Pancreas (tissue), 10 donors: ENCODE data around the gene SETD7. TPM values are rescaled to one million over a fixed set of nuclear protein-coding genes. Genes with fewer than 3 reads are reported as not detected.

ENCODE experiments used
- ATAC-seq, 4 donors: fragments of 200-7000 bp; cut with Tn5 transposase; one replicate each; pipeline versions ENCODE4 v1.8.0 to v1.9.1; 2020; ENCODE audit warnings: mild to moderate bottlenecking in 4 of 4, moderate library complexity in 4 of 4
- DNase-seq, 6 donors: peaks; one replicate each; pipeline ENCODE4 v3.0.0-alpha.2; 2020
- FAIRE-seq: peaks from 2 replicates; lab custom pipeline; 2012; peaks lifted over from hg19 to GRCh38; lab: Jason Lieb, UNC
- H3K27ac ChIP-seq, 4 donors: fragments of 200-600 bp; sonication (generic); 1 replicate in 3 of 4; 2 replicates in 1 of 4; pipeline versions ENCODE4 v1.5.0 to v1.8.0; 2020
- H3K27me3 ChIP-seq, 4 donors: fragments of 200-600 bp; one replicate each; pipeline ENCODE4 v1.8.0; 2021
- H3K36me3 ChIP-seq, 3 donors: fragments of 200-600 bp; sonication (generic) in 1 of 3; one replicate each; pipeline versions ENCODE4 v1.5.0 to v1.8.0; 2020 to 2021
- H3K4me1 ChIP-seq, 3 donors: fragments of 200-600 bp; one replicate each; pipeline ENCODE4 v1.8.0; 2021
- H3K4me3 ChIP-seq, 4 donors: fragments of 200-600 bp; sonication (generic) in 2 of 4; one replicate each; pipeline versions ENCODE4 v1.5.0 to v1.8.0; 2020 to 2021
- H3K9me3 ChIP-seq, 4 donors: fragments of 200-600 bp; one replicate each; pipeline ENCODE4 v1.8.0; 2021
- CTCF ChIP-seq, 4 donors: fragments of 200-600 bp; sonication (generic) in 3 of 4; IDR thresholded peaks; one replicate each; pipeline versions ENCODE4 v1.5.0 to v1.8.0; 2021; ENCODE audit warnings: antibody characterized with exemption in 4 of 4
- WGBS, 2 donors: extraction: QIAGEN DNeasy Blood & Tissue Kit; methylation state at CpG; one replicate each; pipeline ENCODE4 v1.1.7; 2013; 5-methylcytosine and 5-hydroxymethylcytosine counted together
- intact Hi-C, 3 donors: fragments of 100-400 bp; cut with DNase I; formaldehyde crosslinking; loops; one replicate each; pipeline versions ENCODE4 v1.11.1 to v1.14.2; 2022
- polyA plus RNA-seq, 2 donors: library from polyadenylated mRNA; stranded (reverse); fragments of 200-250 nt; gene quantifications; one replicate each; pipeline ENCODE4 v1.2.3, GENCODE V29; 2013
- total RNA-seq, 6 donors: library from RNA; stranded (reverse); fragmentation: NEBNext Ultra II Directional in 4 of 6; extraction: Animal tissue kit (Norgen Biotek cat#: 25700) in 4 of 6; gene quantifications; one replicate each; pipeline versions ENCODE4 v1.2.1 to v1.2.4, GENCODE V29; 2021 to 2023
- donor health status: healthy with polysubstance abuse.
- donor health status: DM: no; HTN: no; CAD: no; lungs with moderate emphysema.
- donor health status: DM: no; HTN: no; CAD: no.
- donor health status: control.
- donor health status: control.
- donor health status: Bipolar disorder and iron deficiency.
- donor health status: DM: yes; HTN: yes; CAD: no.
- donor health status: DM: no; HTN: no; CAD: no.
- donor health status: DM: no; HTN: no; CAD: no.
- donor health status: DM: yes; HTN: yes; CAD: no.

SETD7 gene
- total and polyA plus RNA-seq, 8 donors, result 7.1 to 25.1 (median 15.8) TPM

DNA sequence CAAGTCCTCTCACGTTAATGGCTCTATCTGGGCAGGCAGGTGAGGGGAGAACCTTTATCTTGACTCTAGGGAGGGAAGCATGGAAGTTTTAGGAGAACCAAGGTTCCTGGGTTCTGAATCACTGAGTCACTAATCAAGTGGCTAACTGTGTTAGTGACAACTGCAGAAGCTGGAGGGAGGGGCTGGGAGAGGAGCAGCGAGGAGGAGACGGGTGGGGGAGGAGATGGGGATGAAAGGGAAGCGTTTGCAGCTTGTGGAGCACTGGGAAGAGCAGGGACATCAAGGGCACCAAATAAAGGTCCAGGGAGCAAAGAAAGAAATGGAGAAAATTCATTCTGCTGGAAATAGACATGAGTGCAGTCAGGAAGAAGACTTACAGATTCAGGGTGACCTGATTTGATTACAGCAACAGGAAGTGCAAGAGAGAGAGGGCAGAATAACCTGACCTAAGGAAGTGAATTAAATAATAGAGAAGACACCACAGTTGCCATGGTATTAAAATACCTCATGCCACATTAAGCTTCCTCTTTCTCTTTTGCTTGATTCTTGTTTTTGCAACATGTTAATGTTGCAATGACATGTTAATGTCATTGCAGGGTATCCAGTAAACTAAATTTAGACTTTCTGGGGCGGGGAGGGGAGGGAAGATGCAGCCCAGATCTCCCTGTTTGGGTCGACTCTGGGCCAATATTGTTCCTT, 4.5 kb upstream of the SETD7 start:
- WGBS, 2 donors, result 46 to 51% methylated on average over 6 of the region's 6 CpGs
- Histone ChIP-seq H3K36me3 (no peaks in the 10 kb centered on the region), H3K27ac (peak overlapping the region in 2 of 4 donors; percentile 47 to 52), H3K4me1 (peaks cover 4 to 26% (median 16%) of the 10 kb centered on the region in 3 donors), H3K9me3 (no peaks in the 10 kb centered on the region), H3K27me3 (no peaks in the 10 kb centered on the region), H3K4me3 (no peak overlapping the region)
- ATAC-seq (no peak), FAIRE-seq (no peak), DNase-seq (no peak)
- no peak for TF ChIP-seq CTCF (IDR thresholded peaks at IDR 0.05)
- intact Hi-C loops, result no loop called here

- Histone ChIP-seq H3K4me1 (peaks cover 4 to 26% (median 16%) of the 10 kb centered on the region in 3 donors), H3K27me3 (no peaks in the 10 kb centered on the region), H3K27ac (peak overlapping the region in 3 of 4 donors; percentile 47 to 75 (median 53)), H3K36me3 (no peaks in the 10 kb centered on the region), H3K9me3 (no peaks in the 10 kb centered on the region), H3K4me3 (peak overlapping the region in 1 of 4 donors; percentile 11)
- ATAC-seq (no peak), DNase-seq (no peak), FAIRE-seq (no peak)
- intact Hi-C loops, result no loop called here
- WGBS, 2 donors, result 56 to 57% methylated on average over 6 of the region's 6 CpGs
- TF ChIP-seq CTCF (IDR thresholded peaks at IDR 0.05), result no peak
Observed at GRCh38 chr4:139559687-139560086, 3.7 kb upstream of the SETD7 start.

DNA sequence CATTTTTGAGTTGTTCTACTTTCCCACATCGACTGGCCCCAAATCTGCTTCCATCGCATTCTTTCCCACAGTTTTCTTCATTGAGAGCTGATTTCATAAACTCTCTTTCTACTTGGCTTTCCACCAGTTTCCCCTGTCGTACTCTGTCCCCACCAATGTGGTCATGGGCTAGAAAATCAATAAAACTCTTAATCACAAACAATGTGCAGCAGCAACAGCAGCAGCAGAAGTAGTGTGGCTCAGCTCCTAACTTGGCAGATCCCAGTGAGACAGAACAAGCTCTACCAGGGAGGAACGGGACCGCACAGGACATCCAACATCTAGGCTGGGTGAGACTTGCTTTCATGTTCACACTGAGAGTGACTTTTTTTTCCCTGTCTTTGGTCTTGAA, 3.1 kb upstream of the SETD7 start:
- FAIRE-seq (no peak), DNase-seq (peak in 3 of 6 donors; percentile 33 to 51 (median 51)), ATAC-seq (peak in 2 of 4 donors; percentile 6 to 14)
- Histone ChIP-seq H3K4me3 (peak overlapping the region in 1 of 4 donors; percentile 11), H3K36me3 (no peaks in the 10 kb centered on the region), H3K4me1 (peaks cover 4 to 31% (median 16%) of the 10 kb centered on the region in 3 donors), H3K9me3 (no peaks in the 10 kb centered on the region), H3K27me3 (no peaks in the 10 kb centered on the region), H3K27ac (peak overlapping the region in 3 of 4 donors; percentile 47 to 75 (median 53))
- WGBS, 2 donors, result 11 to 12% methylated on average over 5 of the region's 5 CpGs
- no peak for TF ChIP-seq CTCF (IDR thresholded peaks at IDR 0.05)
- intact Hi-C loops, result no loop called here

DNA sequence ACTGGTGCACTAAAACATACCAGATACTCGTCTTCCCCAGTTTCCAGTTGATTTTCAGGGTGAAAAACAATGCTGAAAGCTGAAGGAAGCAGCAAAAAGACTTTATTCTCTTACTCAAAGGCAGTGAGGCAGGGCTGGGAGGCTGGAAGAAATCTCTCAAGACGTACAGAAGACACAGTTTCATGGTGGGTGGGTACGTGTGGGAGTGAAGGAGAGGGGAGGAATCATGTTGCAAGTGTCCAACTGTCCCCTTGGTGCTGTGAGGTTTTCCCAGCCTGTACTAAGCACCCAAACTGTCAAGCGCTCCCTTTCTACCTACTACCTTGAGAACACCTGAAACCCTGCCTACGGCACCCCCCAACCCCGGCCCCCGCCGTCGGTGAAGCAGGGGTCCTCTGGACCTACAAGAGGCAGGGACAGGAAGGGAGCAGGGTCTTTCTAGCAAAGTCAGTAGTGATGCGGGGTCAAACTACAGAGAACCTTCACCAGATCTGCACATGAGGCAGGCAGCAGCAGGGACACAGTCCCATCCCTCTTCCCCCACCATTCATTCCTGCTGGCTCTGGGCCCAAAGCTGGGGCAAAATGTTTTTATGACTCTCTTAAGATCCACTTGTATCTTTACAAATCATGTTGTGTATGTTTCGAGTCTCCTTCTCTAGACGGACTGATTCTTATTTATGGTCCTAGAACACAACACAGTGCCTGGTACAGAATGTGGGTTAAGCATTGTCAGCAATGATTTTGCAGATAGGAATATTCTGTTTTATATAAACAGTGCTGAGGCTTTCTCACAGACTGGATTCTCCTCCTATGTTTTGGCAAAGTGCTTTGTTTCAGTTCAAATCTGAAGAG, 2.4 kb upstream of the SETD7 start:
- peak overlapping the region in 1 of 4 donors; percentile 11 for H3K4me3 ChIP-seq
- intact Hi-C loops, result no loop called here
- no peak for ATAC-seq
- H3K27me3 ChIP-seq, result no peaks in the 10 kb centered on the region
- no peaks in the 10 kb centered on the region for H3K36me3 ChIP-seq
- H3K4me1 ChIP-seq, result peaks cover 8 to 36% (median 21%) of the 10 kb centered on the region in 3 donors
- no peak for FAIRE-seq
- H3K27ac ChIP-seq, result peak overlapping the region in 3 of 4 donors; percentile 47 to 75 (median 53)
- DNase-seq, result peak in 2 of 6 donors; percentile 17 to 56
- no peaks in the 10 kb centered on the region for H3K9me3 ChIP-seq
- TF ChIP-seq CTCF (IDR thresholded peaks at IDR 0.05), result no peak
- WGBS, 2 donors, result 50 to 54% methylated on average over 12 of the region's 12 CpGs
